ENCODE results near the gene DIPK2A.

The DIPK2A gene

GRCh38 chr3:143971359-143972154, at the start of gene DIPK2A:
TSS of gene DIPK2A (plus strand) at chr3:143971823. CDS start at chr3:143972333, 510 bp downstream.
- in situ Hi-C loops (cut with MboI; ENCODE audit: low pct_unique_long_range_greater_than_20kb, low sequenced_read_pairs, unreplicated experiment) = no loop called here
- TF ChIP-seq CTCF (IDR thresholded peaks at IDR 0.05; ENCODE audit: extremely low read depth, insufficient read depth, missing control alignments) = no peak
- DNase-seq (ENCODE audit: low spot score) = peak; percentile 92

GRCh38 chr3:143924522-143925285, 46.9 kb upstream of the DIPK2A start:
- in situ Hi-C loops (cut with MboI; ENCODE audit: low pct_unique_long_range_greater_than_20kb, low sequenced_read_pairs, unreplicated experiment) = no loop called here
- no peak for DNase-seq (ENCODE audit: low spot score)
- no peak for TF ChIP-seq CTCF (IDR thresholded peaks at IDR 0.05; ENCODE audit: extremely low read depth, insufficient read depth, missing control alignments)

GRCh38 chr3:143928056-143928455, 43.6 kb upstream of the DIPK2A start:
- TF ChIP-seq CTCF (IDR thresholded peaks at IDR 0.05; ENCODE audit: extremely low read depth, insufficient read depth, missing control alignments) = no peak
- no peak for DNase-seq (ENCODE audit: low spot score)
- in situ Hi-C loops (cut with MboI; ENCODE audit: low pct_unique_long_range_greater_than_20kb, low sequenced_read_pairs, unreplicated experiment) = no loop called here

- DNase-seq (ENCODE audit: low spot score) = no peak
- in situ Hi-C loops (cut with MboI; ENCODE audit: low pct_unique_long_range_greater_than_20kb, low sequenced_read_pairs, unreplicated experiment) = no loop called here
- no peak for TF ChIP-seq CTCF (IDR thresholded peaks at IDR 0.05; ENCODE audit: extremely low read depth, insufficient read depth, missing control alignments)
These were observed 42.9 kb upstream of the DIPK2A start for GRCh38 chr3:143928541-143929255.

GRCh38 chr3:143934791-143935190, 36.8 kb upstream of the DIPK2A start:
- DNase-seq (ENCODE audit: low spot score) = no peak
- in situ Hi-C loops (cut with MboI; ENCODE audit: low pct_unique_long_range_greater_than_20kb, low sequenced_read_pairs, unreplicated experiment) = no loop called here
- no peak for TF ChIP-seq CTCF (IDR thresholded peaks at IDR 0.05; ENCODE audit: extremely low read depth, insufficient read depth, missing control alignments)

- in situ Hi-C loops (cut with MboI; ENCODE audit: low pct_unique_long_range_greater_than_20kb, low sequenced_read_pairs, unreplicated experiment) = no loop called here
- DNase-seq (ENCODE audit: low spot score) = no peak
- TF ChIP-seq CTCF (IDR thresholded peaks at IDR 0.05; ENCODE audit: extremely low read depth, insufficient read depth, missing control alignments) = no peak
These were observed 35.9 kb upstream of the DIPK2A start for GRCh38 chr3:143935678-143936077.
